ENCODE measurements around the gene UBE4B. TPM values are rescaled to one million over a fixed set of nuclear protein-coding genes. Genes with fewer than 3 reads are reported as not detected.

Gene UBE4B
- total RNA-seq, 1 experiment from 2014 or later: 40.3 TPM

DNA sequence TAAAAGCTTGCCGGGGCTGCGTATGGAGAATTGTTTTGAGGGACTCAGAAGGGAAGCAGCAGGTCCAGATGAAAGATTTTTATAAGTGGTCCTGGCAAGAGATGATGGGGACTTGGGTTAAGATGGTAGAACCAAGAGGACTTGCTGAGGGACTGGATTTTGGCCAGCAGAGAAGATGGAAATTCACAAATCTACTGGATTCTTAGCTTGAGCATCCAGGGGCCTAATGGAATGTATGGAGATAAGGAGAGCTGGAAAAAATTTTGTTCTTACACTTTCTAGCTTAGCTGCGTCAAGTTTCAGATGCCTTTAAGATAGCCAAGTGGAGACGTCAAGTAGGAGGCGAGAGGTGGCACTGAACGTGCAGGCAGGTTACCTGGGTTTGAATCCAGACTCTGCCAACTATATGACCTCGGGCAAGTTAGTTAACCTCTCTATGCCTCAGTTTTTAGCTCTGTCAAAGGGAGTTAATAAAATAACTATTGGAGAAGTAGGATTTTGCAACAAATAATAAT lies 39.1 kb upstream of the UBE4B start:
- Histone ChIP-seq H3K4me1 (no peaks in the 10 kb centered on the region), H3K9me3 (no peaks in the 10 kb centered on the region), H3K4me3 (ENCODE audit: low read depth, low read length) (no peak overlapping the region), H3K36me3 (ENCODE audit: control insufficient read depth, insufficient read depth, low read length) (no peaks in the 10 kb centered on the region), H3K27me3 (replicated peaks; ENCODE audit: control insufficient read depth, insufficient read depth, low read length) (no peaks in the 10 kb centered on the region)
- no peak for DNase-seq
- ChIA-PET CTCF (interaction anchor here (0.7 to 1.0 kb wide), 2 partner anchors 216 to 468 kb away, joined by 3 read pairs; no protein-coding TSS in a partner anchor), POLR2A (no interaction called here)
- TF ChIP-seq CTCF (IDR thresholded peaks at IDR 0.05; ENCODE audit: insufficient read depth in 1 of 2, low read depth in 1 of 2, low read length in 1 of 2, severe bottlenecking in 1 of 2, unreplicated experiment in 1 of 2): no peak
- BruUV-seq (replicated peaks): no TSS peak
- Mint-ChIP-seq H3K27ac (ENCODE audit: unreplicated experiment) (no peak overlapping the region), H3K36me3 (ENCODE audit: insufficient read depth, unreplicated experiment) (no peaks in the 10 kb centered on the region), H3K4me1 (ENCODE audit: low read depth, unreplicated experiment) (peaks cover 14% of the 10 kb centered on the region), H3K27me3 (ENCODE audit: insufficient read depth, unreplicated experiment) (no peaks in the 10 kb centered on the region), H3K4me3 (ENCODE audit: unreplicated experiment) (no peak overlapping the region), H3K9me3 (ENCODE audit: unreplicated experiment) (no peaks in the 10 kb centered on the region)
- intact Hi-C loops (cut with micrococcal nuclease; ENCODE audit: unreplicated experiment): no loop called here

GRCh38 chr1:9996624-9997582 lies 35.9 kb upstream of the UBE4B start, which contains the start of gene RBP7:
Gene RBP7 (plus strand): TSS chr1:9997228. CDS start chr1:9997259, 31 bp downstream.
- H3K9me3 Mint-ChIP-seq (ENCODE audit: unreplicated experiment): no peaks in the 10 kb centered on the region
- CTCF ChIA-PET: interaction anchor here (1.1 kb wide), 1 partner anchor 46 kb away, joined by 4 read pairs; no protein-coding TSS in a partner anchor
- H3K4me3 ChIP-seq (ENCODE audit: low read depth, low read length): peak within 1 kb of the TSS; percentile 53

More at GRCh38 chr1:9996624-9997582, 35.9 kb upstream of the UBE4B start, which contains the start of gene RBP7:
- Histone ChIP-seq H3K27me3 (replicated peaks; ENCODE audit: control insufficient read depth, insufficient read depth, low read length) (no peaks in the 10 kb centered on the region), H3K9me3 (no peaks in the 10 kb centered on the region), H3K4me1 (no peaks in the 10 kb centered on the region), H3K36me3 (ENCODE audit: control insufficient read depth, insufficient read depth, low read length) (no peaks in the 10 kb centered on the region)
- TF ChIP-seq CTCF (IDR thresholded peaks at IDR 0.05; ENCODE audit: insufficient read depth in 1 of 2, low read depth in 1 of 2, low read length in 1 of 2, severe bottlenecking in 1 of 2, unreplicated experiment in 1 of 2): no peak
- Mint-ChIP-seq H3K4me1 (ENCODE audit: low read depth, unreplicated experiment) (peaks cover 14% of the 10 kb centered on the region), H3K36me3 (ENCODE audit: insufficient read depth, unreplicated experiment) (no peaks in the 10 kb centered on the region), H3K4me3 (ENCODE audit: unreplicated experiment) (peak within 1 kb of the TSS; percentile 82), H3K27me3 (ENCODE audit: insufficient read depth, unreplicated experiment) (no peaks in the 10 kb centered on the region), H3K27ac (ENCODE audit: unreplicated experiment) (no peak within 1 kb of the TSS)
- BruUV-seq (replicated peaks): no TSS peak
- POLR2A ChIA-PET: no interaction called here
- peak; percentile 40 to 46 for DNase-seq
- intact Hi-C loops (cut with micrococcal nuclease; ENCODE audit: unreplicated experiment): loop anchor here (5.0 kb wide), 1 partner anchor 35 kb away; the partner anchor contains the start of gene UBE4B

All from Caco-2 (cell line).